Ishikawa (cell line): Measurements from ENCODE around the gene HPS3.

Source experiments
- CEBPB ChIP-seq: IDR thresholded peaks from 2 replicates; pipeline ENCODE4 v1.6.1; 2012
- CREB1 ChIP-seq: IDR thresholded peaks from 2 replicates; pipeline ENCODE4 v1.6.1; 2012; ENCODE audit warnings: low read depth
- EGR1 ChIP-seq: IDR thresholded peaks from 2 replicates; pipeline ENCODE4 v1.6.1; 2012
- EP300 ChIP-seq: IDR thresholded peaks from 2 replicates; pipeline ENCODE4 v1.6.1; 2012; ENCODE audit warnings: borderline replicate concordance
- FOXM1 ChIP-seq: IDR thresholded peaks from 2 replicates; pipeline ENCODE4 v1.6.1; 2012; ENCODE audit warnings: low read depth, borderline replicate concordance
- MAX ChIP-seq: IDR thresholded peaks from 2 replicates; pipeline ENCODE4 v1.6.1; 2012
- NFIC ChIP-seq: IDR thresholded peaks from 2 replicates; pipeline ENCODE4 v1.6.1; 2012
- RAD21 ChIP-seq: IDR thresholded peaks from 2 replicates; pipeline ENCODE4 v1.6.1; 2012; ENCODE audit warnings: low read depth
- REST ChIP-seq: IDR thresholded peaks from 2 replicates; pipeline ENCODE4 v1.6.1; 2012; ENCODE audit warnings: low read depth, mild to moderate bottlenecking
- TAF1 ChIP-seq: IDR thresholded peaks from 2 replicates; pipeline ENCODE4 v1.6.1; 2012; ENCODE audit warnings: low read depth, mild to moderate bottlenecking
- TCF12 ChIP-seq: IDR thresholded peaks from 2 replicates; pipeline ENCODE4 v1.6.1; 2012; ENCODE audit warnings: low read depth
- TEAD4 ChIP-seq: IDR thresholded peaks from 2 replicates; pipeline ENCODE4 v1.6.1; 2012
- USF1 ChIP-seq: IDR thresholded peaks from 2 replicates; pipeline ENCODE4 v1.6.1; 2012
- YY1 ChIP-seq: IDR thresholded peaks from 2 replicates; pipeline ENCODE4 v1.6.1; 2012; ENCODE audit warnings: low read depth
- ZBTB7A ChIP-seq: IDR thresholded peaks from 2 replicates; pipeline ENCODE4 v1.6.1; 2012; ENCODE audit warnings: low read depth

HPS3 gene

GRCh38 chr3:149207475-149207874, 78.0 kb downstream of the HPS3 start:
- TF ChIP-seq TAF1 (no peak), CEBPB (no peak), USF1 (no peak), ZBTB7A (no peak), REST (no peak), TCF12 (no peak), EGR1 (no peak), CREB1 (no peak), RAD21 (no peak), FOXM1 (no peak), TEAD4 (no peak), EP300 (no peak), NFIC (no peak), YY1 (no peak), MAX (no peak)

GRCh38 chr3:149209431-149209830, 80.0 kb downstream of the HPS3 start:
- TF ChIP-seq NFIC, result no peak
- no peak for TF ChIP-seq CREB1
- no peak for TF ChIP-seq TAF1
- TF ChIP-seq FOXM1, result no peak
- no peak for TF ChIP-seq YY1
- no peak for TF ChIP-seq EGR1
- no peak for TF ChIP-seq ZBTB7A
- no peak for TF ChIP-seq TCF12
- TF ChIP-seq TEAD4, result no peak

- TF ChIP-seq EGR1, result no peak
- TF ChIP-seq TAF1, result no peak
Measured at GRCh38 chr3:149212386-149212785, 82.9 kb downstream of the HPS3 start.

- TF ChIP-seq RAD21, result no peak
- TF ChIP-seq CEBPB, result no peak
- TF ChIP-seq NFIC, result no peak
- TF ChIP-seq YY1, result no peak
- no peak for TF ChIP-seq TEAD4
Measured at GRCh38 chr3:149214702-149215101, 85.3 kb downstream of the HPS3 start.

- TF ChIP-seq TAF1 (no peak), USF1 (no peak), YY1 (no peak), RAD21 (no peak), MAX (no peak), REST (no peak), ZBTB7A (no peak), TCF12 (no peak), TEAD4 (0 out of 2 replicates have a peak, but pooled peaks have one; percentile 22), NFIC (peak; percentile 6; the same call in 1 of the 2 replicates), FOXM1 (no peak)
Measured at GRCh38 chr3:149215515-149215914, 86.1 kb downstream of the HPS3 start.

GRCh38 chr3:149216193-149216869, 86.9 kb downstream of the HPS3 start:
- TF ChIP-seq NFIC (peak; percentile 13; the same call in 1 of the 2 replicates), YY1 (no peak)
